Activated T-helper 1 cell treated with Interleukin-2 at 50 U/mL for 16 hours (primary cell): Measurements from ENCODE around the gene ADAMTS8.

ENCODE experiments used
- DNase-seq: peaks from one replicate; pipeline ENCODE4 v3.0.0-alpha.2; 2020; ENCODE audit warnings: low read depth

ADAMTS8 gene

DNA sequence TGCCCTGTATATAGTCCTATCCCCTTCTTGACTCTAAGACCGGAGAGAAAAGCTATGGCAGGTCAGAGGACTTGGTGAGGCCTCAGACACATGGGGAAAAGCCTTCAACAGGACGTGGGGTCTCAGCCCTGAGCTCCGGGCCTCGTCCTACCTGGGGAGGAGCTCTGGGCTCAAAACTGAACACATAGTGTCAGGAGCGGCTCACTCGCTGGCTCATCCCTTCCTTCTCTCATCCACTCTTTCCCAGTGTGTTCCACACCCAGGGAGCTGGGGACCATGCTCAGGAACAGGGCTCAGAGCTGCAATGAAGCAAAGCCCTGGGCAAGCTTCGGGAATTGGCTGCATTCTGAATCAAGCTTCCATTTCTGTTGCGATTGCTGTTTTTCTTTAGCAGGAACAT is 34.5 kb upstream of the ADAMTS8 start:
- DNase-seq, result no peak

DNA sequence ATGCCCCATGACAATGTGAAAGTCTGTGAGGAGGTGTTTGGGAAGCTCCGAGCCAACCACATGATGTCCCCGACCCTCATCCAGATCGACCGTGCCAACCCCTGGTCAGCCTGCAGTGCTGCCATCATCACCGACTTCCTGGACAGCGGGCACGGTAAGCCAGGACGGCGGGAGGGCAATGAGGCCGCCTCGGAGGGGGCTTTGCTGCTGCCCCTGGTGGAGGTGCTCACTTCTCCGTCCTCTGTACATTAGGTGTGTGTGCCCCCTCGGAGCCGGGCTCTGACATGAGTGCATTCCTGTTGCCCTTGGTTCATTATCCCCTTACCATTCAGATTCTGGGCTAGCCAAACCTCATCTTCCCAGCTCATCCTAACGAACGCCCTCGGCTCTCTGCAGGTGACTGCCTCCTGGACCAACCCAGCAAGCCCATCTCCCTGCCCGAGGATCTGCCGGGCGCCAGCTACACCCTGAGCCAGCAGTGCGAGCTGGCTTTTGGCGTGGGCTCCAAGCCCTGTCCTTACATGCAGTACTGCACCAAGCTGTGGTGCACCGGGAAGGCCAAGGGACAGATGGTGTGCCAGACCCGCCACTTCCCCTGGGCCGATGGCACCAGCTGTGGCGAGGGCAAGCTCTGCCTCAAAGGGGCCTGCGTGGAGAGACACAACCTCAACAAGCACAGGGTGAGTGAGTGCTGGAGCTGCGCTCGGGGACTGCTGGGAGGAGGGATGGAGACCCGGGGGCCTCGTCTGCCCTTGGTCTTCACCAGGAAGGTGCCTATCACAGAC is 33.9 kb upstream of the ADAMTS8 start:
- DNase-seq, result no peak

- DNase-seq, result no peak
Observed at GRCh38 chr11:130459521-130459920, 31.1 kb upstream of the ADAMTS8 start.

DNA sequence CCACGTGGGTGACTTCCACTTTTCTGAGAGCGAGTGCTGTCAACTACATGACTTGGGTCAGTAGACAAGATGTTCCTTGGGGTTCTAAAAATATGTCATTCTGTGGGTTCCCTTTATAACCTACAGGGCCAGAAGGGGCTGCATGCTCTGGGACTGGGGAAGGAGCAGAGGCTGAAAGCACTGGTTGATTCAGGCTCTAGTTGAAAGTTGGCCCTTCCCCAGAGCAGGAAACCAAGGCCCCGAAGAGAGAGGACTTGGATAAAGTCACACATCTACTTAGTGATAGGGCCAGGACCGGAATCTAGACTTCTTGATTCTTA is 30.0 kb upstream of the ADAMTS8 start:
- no peak for DNase-seq

- DNase-seq, result no peak
Observed at GRCh38 chr11:130457623-130458409, 29.4 kb upstream of the ADAMTS8 start.

GRCh38 chr11:130456286-130456685 is 27.9 kb upstream of the ADAMTS8 start:
- no peak for DNase-seq

- DNase-seq, result no peak
Observed at GRCh38 chr11:130455483-130456127, 27.2 kb upstream of the ADAMTS8 start.

DNA sequence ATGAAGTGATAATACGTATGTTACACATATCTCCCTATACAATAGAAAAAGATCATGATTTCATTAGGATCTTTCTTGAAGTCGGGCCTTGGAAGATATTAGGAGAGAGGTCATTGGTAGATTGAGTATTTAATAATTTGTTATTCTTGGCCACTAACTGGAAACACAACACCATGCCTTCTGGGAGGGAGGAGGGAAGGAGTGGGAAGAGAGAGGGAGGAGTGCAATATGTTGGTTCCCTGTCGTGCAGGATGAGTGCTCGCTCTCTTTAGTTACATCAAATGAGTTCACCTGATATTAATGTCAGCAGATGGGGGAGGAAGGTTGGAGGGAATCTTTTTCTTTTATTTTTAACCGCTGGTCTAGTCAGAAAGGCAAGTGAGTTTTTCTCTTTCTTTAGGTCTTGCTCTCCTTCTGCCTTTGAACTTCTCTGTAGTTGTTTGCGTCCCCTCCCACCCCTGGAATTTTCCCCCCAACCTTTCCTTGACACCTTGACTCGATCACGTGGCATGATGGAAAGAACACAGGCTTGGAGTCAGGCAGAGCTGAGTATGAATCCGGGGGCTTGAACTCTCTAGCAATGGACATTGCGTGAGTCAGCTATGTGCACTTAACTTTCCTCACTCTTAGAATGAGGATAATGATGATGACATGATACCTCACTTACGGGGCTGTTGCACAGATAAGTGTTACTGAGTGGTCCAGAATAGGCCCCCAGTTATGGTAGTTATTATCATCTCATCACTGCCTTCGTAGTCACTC is 26.3 kb upstream of the ADAMTS8 start:
- no peak for DNase-seq

DNA sequence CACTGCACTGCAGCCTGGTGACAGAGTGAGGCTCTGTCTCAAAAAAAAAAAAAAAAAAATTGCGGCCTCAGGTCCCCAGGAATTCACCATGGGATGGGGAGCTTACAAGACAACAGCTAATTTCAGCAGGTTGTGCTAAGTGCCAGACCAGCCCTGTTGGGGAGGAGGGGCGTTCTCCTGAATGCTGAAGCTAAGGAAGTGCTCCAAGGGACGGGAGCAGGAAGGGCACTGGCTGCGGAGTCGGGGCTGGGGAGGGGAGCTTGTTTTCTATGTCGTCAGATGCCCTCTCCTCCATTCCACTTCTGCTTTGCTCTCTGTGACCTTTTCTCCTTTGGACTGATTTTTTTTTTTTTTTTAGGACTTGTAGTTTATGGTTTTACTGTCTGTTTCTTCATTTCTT is 24.5 kb upstream of the ADAMTS8 start:
- no peak for DNase-seq

DNA sequence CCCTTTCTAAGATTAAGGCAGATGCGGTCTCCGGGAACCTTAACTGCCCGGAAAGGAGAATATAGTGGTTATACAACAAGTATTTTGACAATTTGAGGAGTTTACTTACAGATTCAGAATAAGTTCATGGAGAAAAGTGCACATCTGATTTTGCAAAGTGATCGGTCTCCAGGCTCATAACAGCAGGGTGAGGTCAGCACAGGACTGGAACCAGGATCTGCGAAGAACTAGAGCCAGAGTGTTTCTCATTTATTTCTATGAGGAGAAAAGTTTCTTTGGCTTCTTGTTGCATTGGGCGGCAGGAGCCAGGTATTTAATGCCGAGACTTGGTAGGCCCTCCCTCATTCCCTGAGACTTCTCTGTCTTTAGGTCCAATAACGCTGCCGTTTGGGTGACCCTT is 23.8 kb upstream of the ADAMTS8 start:
- no peak for DNase-seq

- DNase-seq, result no peak
Observed at GRCh38 chr11:130451231-130452019, 23.0 kb upstream of the ADAMTS8 start.

DNA sequence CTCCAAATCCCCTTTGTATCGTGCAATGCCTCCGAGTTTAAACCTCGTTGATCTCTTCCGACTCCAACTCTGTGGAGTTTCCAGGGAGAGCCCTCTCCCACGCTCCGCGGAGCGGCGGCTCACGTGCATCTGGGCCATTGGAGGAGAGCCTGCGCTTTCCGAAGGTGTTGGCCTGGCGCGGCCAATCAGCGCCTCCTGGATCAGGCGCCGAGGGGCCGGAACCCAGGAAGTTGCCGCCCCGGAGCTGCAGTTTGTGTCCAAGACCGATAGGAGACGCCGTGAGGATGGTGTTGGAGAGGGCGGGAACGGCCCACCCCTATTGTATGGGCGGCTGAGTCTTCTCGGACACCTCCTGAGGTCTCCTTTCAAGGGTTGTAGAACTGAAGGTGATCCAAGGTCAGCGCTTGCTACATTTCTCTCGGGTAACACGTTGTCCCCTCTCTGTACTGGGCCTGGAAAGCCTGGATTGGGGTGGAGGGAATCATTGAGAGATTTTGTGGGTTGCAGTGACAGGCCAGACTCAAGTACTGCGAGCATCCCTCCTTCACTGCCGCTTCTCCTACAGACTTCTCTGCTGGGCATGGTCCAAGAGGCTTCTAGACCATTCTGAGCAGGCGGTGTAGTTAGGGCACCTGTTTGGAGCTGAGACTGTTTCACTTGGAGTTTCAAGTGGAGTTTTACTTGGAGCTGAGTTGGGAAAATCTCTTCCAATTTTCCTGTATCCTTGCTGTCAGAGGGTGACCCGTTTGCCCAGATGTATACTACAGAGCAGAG is 21.8 kb upstream of the ADAMTS8 start:
- no peak for DNase-seq

GRCh38 chr11:130449310-130449990 is 21.0 kb upstream of the ADAMTS8 start:
- DNase-seq, result no peak

DNA sequence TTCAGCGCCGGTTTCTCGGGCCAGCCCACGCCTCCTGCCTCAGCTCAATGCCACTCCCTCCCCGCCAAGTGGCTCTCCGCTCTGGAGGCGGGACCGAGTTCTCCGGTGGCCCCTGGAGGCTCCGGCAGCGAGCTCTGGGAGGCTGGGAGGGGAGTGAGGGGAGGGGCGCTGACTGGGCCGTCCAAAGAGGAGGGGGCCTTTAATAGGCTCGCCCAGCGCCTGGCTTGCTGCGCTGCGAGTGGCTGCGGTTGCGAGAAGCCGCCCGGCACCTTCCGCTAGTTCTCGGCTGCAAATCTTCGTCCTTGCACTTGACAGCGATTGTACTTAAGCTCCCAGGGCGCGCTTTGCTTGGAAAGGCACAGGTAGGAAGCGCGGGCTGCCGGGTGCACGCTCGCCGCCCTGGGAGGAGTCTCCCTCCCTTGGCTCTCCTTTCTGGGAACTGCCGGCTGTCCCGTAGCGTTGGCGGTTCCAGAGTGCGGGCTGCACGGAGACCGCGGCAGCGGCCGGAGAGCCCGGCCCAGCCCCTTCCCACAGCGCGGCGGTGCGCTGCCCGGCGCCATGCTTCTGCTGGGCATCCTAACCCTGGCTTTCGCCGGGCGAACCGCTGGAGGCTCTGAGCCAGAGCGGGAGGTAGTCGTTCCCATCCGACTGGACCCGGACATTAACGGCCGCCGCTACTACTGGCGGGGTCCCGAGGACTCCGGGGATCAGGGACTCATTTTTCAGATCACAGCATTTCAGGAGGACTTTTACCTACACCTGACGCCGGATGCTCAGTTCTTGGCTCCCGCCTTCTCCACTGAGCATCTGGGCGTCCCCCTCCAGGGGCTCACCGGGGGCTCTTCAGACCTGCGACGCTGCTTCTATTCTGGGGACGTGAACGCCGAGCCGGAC is 20.3 kb upstream of the ADAMTS8 start, which contains the start of gene ADAMTS15:
ADAMTS15 (plus strand) TSS at position 230 of the 894 bp plus-strand sequence; CDS start at position 559, 329 bp downstream.
- no peak for DNase-seq

DNA sequence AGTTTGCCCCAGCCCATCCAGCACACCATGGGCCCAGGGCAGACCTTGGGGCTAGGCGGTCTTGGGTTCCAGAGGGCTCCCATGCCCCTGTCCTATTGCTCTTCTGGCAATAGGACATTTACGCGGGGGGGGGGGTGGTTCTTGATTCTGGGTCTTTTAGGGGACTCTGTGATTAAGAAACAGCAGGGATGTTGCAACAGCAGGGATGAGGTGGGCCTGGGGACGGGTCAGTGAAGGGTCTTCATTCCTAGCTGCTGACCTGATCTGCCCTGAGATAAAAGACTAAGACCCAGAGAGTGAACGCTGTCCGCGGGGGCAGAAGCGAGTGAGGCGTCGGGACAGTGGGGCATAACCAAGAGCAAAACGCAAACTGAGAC is 19.6 kb upstream of the ADAMTS8 start:
- DNase-seq, result no peak

- DNase-seq, result no peak
Observed at GRCh38 chr11:130445788-130446187, 17.4 kb upstream of the ADAMTS8 start.

- no peak for DNase-seq
Observed at GRCh38 chr11:130442737-130443136, 14.3 kb upstream of the ADAMTS8 start.

DNA sequence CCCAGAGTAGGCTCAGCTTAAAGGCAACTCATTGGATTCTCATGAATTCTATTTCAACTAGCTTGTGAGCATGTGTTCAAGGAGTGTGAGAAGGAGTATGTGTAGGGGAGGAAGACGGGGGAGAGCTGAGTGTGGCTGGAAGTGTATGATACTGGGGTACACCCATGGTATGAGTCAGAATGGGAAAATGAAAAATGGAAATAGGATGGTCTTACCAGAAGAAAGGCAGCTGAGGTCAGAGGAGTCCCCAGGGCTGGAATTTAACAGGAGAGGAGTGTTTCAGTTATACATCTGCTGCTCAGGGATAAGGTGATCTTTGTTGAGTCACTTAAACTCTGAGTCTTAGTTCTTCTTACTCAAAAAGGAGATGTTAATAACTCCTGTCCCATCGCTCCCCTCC is 13.3 kb upstream of the ADAMTS8 start:
- DNase-seq, result no peak

- no peak for DNase-seq
Observed at GRCh38 chr11:130439876-130440275, 11.5 kb upstream of the ADAMTS8 start.
